HG03469 (cell line): ENCODE data around the gene CCDC136.

Source experiments
- ATAC-seq: cut with Tn5 transposase; IDR thresholded peaks from one replicate; pipeline ENCODE4 v1.9.1; 2021; ENCODE audit warnings: mild to moderate bottlenecking, moderate library complexity, moderate number of reproducible peaks; ENCODE audit not compliant: unreplicated experiment

CCDC136 gene

GRCh38 chr7:128841921-128842673, 50.3 kb downstream of the CCDC136 start:
- no peak for ATAC-seq

- ATAC-seq, result no peak
These were observed 51.2 kb downstream of the CCDC136 start for GRCh38 chr7:128842674-128843641.

GRCh38 chr7:128843938-128844621, 52.3 kb downstream of the CCDC136 start:
- no peak for ATAC-seq

GRCh38 chr7:128844777-128845311, 53.1 kb downstream of the CCDC136 start:
- no peak for ATAC-seq

DNA sequence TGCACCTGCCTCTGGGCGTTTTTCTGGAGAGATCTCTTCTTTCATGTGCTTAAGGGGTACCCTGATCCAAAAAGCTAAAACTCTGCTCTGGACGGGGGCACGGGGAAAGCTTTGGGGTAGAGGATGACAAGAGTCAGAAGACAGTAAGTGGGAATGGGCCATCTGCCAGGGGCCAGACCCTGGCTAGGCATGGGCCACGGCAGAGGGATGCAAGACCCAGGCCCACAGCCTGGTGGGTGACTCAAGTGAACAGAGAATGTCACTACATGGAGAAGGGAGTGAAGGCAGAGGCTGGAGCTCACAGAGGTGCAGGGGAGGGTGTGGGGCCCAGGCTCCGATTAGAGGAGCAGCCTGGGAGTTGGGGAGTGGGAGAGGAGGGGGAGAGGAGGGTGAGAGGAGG, 53.7 kb downstream of the CCDC136 start:
- ATAC-seq, result no peak

- ATAC-seq, result no peak
These were observed 54.2 kb downstream of the CCDC136 start for GRCh38 chr7:128845987-128846386.

DNA sequence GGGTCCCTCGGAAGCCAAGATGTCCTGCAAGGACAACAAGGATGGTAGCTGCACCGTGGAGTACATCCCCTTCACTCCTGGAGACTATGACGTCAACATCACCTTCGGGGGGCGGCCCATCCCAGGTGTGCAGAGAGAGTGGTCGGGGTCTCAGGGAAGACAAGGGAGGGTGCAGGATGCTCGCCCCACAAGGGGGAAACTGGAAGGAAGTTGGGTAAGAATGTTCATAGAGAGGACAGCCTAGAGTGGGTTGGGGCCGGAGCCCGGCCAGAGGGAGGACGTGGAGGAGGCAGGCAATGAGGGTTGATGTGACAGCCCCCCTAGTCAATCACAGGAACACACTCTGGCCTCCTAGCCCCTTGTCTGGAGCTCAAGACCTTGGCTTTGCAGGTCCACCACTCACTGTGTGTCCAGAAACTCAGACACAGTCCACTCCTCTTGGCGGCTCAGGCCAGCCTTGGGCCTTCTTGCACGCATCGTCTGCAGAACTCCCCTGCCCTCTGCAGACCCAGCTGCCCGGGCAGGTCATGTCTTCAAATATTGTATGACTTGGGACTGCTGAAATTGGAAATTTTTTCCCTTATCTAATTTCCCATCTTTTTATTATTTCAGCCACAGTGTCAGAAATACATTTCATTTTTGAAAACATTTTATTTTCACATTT, 55.1 kb downstream of the CCDC136 start:
- ATAC-seq, result no peak

- no peak for ATAC-seq
These were observed 56.0 kb downstream of the CCDC136 start for GRCh38 chr7:128847721-128848211.

GRCh38 chr7:128848289-128849155, 56.8 kb downstream of the CCDC136 start:
- no peak for ATAC-seq

DNA sequence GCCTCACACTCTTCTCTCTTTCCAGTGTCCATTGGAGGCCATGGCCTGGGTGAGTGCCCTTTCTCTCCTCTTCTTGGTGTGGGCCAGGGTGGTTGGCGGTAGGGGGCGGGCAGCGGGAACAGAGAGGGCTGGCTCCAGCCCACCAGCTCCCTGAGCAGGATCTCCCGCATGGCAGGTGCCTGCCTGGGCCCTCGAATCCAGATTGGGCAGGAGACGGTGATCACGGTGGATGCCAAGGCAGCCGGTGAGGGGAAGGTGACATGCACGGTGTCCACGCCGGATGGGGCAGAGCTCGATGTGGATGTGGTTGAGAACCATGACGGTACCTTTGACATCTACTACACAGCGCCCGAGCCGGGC, 57.4 kb downstream of the CCDC136 start:
- ATAC-seq, result no peak

GRCh38 chr7:128849804-128850490, 58.2 kb downstream of the CCDC136 start:
- no peak for ATAC-seq

DNA sequence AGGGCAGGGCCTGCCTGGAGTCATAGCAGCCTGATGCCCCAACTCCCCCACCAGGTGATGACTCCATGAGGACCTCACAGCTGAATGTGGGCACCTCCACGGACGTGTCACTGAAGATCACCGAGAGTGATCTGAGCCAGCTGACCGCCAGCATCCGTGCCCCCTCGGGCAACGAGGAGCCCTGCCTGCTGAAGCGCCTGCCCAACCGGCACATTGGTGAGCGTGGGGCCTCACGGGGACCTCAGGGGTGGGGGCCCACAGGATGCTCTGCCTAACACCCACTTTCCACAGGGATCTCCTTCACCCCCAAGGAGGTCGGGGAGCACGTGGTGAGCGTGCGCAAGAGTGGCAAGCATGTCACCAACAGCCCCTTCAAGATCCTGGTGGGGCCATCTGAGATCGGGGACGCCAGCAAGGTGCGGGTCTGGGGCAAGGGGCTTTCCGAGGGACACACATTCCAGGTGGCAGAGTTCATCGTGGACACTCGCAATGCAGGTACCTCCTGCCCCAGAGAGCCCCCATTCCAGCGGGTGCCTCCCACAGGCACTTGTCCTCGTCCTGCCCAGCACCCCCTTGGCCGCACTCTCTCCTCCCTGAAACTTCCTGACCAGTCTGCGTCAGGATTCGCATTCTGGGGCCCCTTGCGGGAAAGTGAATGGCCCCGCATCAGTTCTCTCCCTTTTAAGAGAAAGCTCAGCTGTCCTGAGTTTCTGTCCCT, 60.9 kb downstream of the CCDC136 start:
- no peak for ATAC-seq

DNA sequence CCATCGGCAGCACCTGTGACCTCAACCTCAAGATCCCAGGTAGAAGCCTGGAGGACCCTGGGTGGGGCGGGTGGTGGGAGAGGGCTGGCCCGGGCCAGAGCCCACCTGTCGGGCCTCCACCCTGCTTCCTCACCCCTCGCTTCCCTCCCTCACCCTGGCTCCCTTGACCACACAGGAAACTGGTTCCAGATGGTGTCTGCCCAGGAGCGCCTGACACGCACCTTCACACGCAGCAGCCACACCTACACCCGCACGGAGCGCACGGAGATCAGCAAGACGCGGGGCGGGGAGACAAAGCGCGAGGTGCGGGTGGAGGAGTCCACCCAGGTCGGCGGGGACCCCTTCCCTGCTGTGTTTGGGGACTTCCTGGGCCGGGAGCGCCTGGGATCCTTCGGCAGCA, 62.0 kb downstream of the CCDC136 start:
- ATAC-seq, result no peak

GRCh38 chr7:128854396-128854795, 62.6 kb downstream of the CCDC136 start:
- ATAC-seq, result no peak

- ATAC-seq, result no peak
These were observed 63.8 kb downstream of the CCDC136 start for GRCh38 chr7:128855559-128855958.

- ATAC-seq, result no peak
These were observed 64.4 kb downstream of the CCDC136 start for GRCh38 chr7:128856001-128856718.

GRCh38 chr7:128858380-128859231, 66.8 kb downstream of the CCDC136 start:
- ATAC-seq, result no peak
